Panc1 (cell line): Measurements from ENCODE around the gene ABI3BP. TPM values are rescaled to one million over a fixed set of nuclear protein-coding genes. Genes with fewer than 3 reads are reported as not detected.

Experiments used
- ATAC-seq: fragments of 200-7000 bp; cut with Tn5 transposase; 2 replicates; pipeline ENCODE4 v1.9.1; 2020; ENCODE audit warnings: mild to moderate bottlenecking, moderate library complexity
- Bru-seq: library from RNA; stranded (reverse); fragments of 400-500 nt; gene quantifications from one replicate; lab custom pipeline; 2021; lab: Mats Ljungman, UMichigan
- BruChase-seq, 2 experiments: library from RNA; stranded (reverse); fragments of 400-500 nt; gene quantifications; one replicate each; lab custom pipeline; 2021; lab: Mats Ljungman, UMichigan
- BruUV-seq: library from RNA; stranded (reverse); fragments of 400-500 nt; replicated peaks from 2 replicates; lab custom pipeline; 2021; lab: Mats Ljungman, UMichigan
- CTCF ChIA-PET: fragments of 300-600 bp; sonication (Branson Sonifier 250); formaldehyde crosslinking; loops from one replicate; lab custom pipeline; 2022; ENCODE audit warnings: antibody characterized with exemption; lab: Charles Lee
- POLR2A ChIA-PET: fragments of 300-600 bp; sonication (Branson Sonifier 250); formaldehyde crosslinking; loops from one replicate; lab custom pipeline; 2022; ENCODE audit warnings: antibody characterized with exemption; lab: Charles Lee
- DNase-seq: peaks from one replicate; pipeline ENCODE4 v3.0.0-alpha.2; 2010; ENCODE audit warnings: low read depth, low spot score
- H3K27ac ChIP-seq: 2 replicates; pipeline ENCODE4 v1.5.1; 2011; ENCODE audit warnings: mild to moderate bottlenecking, low read length, inconsistent platforms
- H3K27me3 ChIP-seq: fragments of 200-500 bp; sonication (Bioruptor generic); 2 replicates; pipeline ENCODE4 v1.6.0; 2014; ENCODE audit warnings: low read length, inconsistent platforms; ENCODE audit not compliant: control insufficient read depth, insufficient read depth
- H3K36me3 ChIP-seq: fragments of 200-500 bp; sonication (Bioruptor generic); 2 replicates; pipeline ENCODE4 v1.5.1; 2014; ENCODE audit warnings: inconsistent platforms, mild to moderate bottlenecking, low read length, moderate library complexity; ENCODE audit not compliant: control insufficient read depth, insufficient read depth
- H3K4me1 ChIP-seq: 2 replicates; pipeline ENCODE4 v1.5.1; 2011; ENCODE audit warnings: inconsistent platforms, mild to moderate bottlenecking, low read length, moderate library complexity; ENCODE audit not compliant: control insufficient read depth, insufficient read depth
- H3K4me3 ChIP-seq, 2 experiments: 2 replicates each; pipeline ENCODE4 v1.5.1; 2011 to 2012; ENCODE audit warnings: low read depth in 2 of 2, low read length in 2 of 2, mild to moderate bottlenecking in 2 of 2, inconsistent platforms in 1 of 2, moderate library complexity in 1 of 2
- H3K9me3 ChIP-seq: fragments of 200-500 bp; sonication (Bioruptor generic); 2 replicates; pipeline ENCODE4 v1.5.1; 2014; ENCODE audit warnings: low read depth, mild to moderate bottlenecking, inconsistent platforms, low read length, moderate library complexity; ENCODE audit not compliant: control insufficient read depth, insufficient read depth
- CTCF ChIP-seq: fragments of 450-650 bp; IDR thresholded peaks from 2 replicates; pipeline ENCODE4 v1.5.1; 2017; ENCODE audit warnings: mild to moderate bottlenecking
- POLR2AphosphoS5 ChIP-seq: IDR thresholded peaks from 2 replicates; pipeline ENCODE4 v1.6.1; 2012; ENCODE audit warnings: mild to moderate bottlenecking, low read depth, low read length, moderate library complexity
- REST ChIP-seq, 2 experiments: IDR thresholded peaks; 2 replicates each; pipeline ENCODE4 v1.6.1; 2011 to 2012; ENCODE audit warnings: low read depth in 2 of 2, control low read depth in 1 of 2, low read length in 1 of 2, mild to moderate bottlenecking in 1 of 2, moderate library complexity in 1 of 2; ENCODE audit not compliant: insufficient read depth in 1 of 2
- SIN3A ChIP-seq: IDR thresholded peaks from 2 replicates; pipeline ENCODE4 v1.6.1; 2012; ENCODE audit warnings: low read depth, mild to moderate bottlenecking, low read length, moderate library complexity, borderline replicate concordance; ENCODE audit not compliant: insufficient read depth
- TCF7L2 ChIP-seq: IDR thresholded peaks from 2 replicates; pipeline ENCODE4 v1.6.1; 2011; ENCODE audit warnings: mild to moderate bottlenecking, low read depth, low read length, inconsistent platforms
- in situ Hi-C: cut with HindIII; loops from 2 replicates; pipeline ENCODE4 v1.10.0; 2016; ENCODE audit warnings: low sequenced_read_pairs, low pct_unique_long_range_greater_than_20kb
- intact Hi-C: fragments of 100-400 bp; cut with micrococcal nuclease; formaldehyde crosslinking; loops from one replicate; pipeline ENCODE4 v1.10.0; 2022; ENCODE audit not compliant: unreplicated experiment
- long read RNA-seq: library from polyadenylated mRNA; unstranded; transcript quantifications from one replicate; pipeline ENCODE4 v2.0.0, GENCODE V29; 2021; ENCODE audit not compliant: unreplicated experiment
- polyA plus RNA-seq: library from polyadenylated mRNA; unstranded; fragments of >200 nt; gene quantifications from one replicate; pipeline ENCODE4 v1.2.1, GENCODE V29; 2012; ENCODE audit warnings: missing spikeins; ENCODE audit not compliant: insufficient read length
- total RNA-seq: library from RNA; stranded (reverse); gene quantifications from one replicate; pipeline ENCODE4 v1.2.1, GENCODE V29; 2021; ENCODE audit not compliant: unreplicated experiment

ABI3BP gene
- total RNA-seq (0.21 TPM), Bru-seq, nascent RNA (percentile 1 among the genes with signal in this experiment), BruChase-seq, experiment 1, labeled RNA remaining after a 2-hour chase (percentile 2 among the genes with signal in this experiment), BruChase-seq, experiment 2, labeled RNA remaining after a 6-hour chase (percentile 0 among the genes with signal in this experiment)
- polyA plus RNA-seq = 0.08 TPM
- long read RNA-seq = 0 reads

- CTCF ChIA-PET = no interaction called here
- in situ Hi-C loops = no loop called here
- Histone ChIP-seq H3K4me3 (no peak within 1 kb of the TSS), H3K36me3 (no peaks in the 10 kb centered on the region), H3K9me3 (no peaks in the 10 kb centered on the region), H3K27me3 (no peaks in the 10 kb centered on the region; the same call in 1 of the 2 replicates), H3K4me1 (no peaks in the 10 kb centered on the region), H3K27ac (no peak within 1 kb of the TSS)
- DNase-seq = no peak
- no peak for TF ChIP-seq TCF7L2
- no peak for TF ChIP-seq REST (IDR thresholded peaks at IDR 0.05; ENCODE audit: insufficient read depth in 1 of 2, low read depth in 2 of 2, low read length in 1 of 2)
- no peak for TF ChIP-seq SIN3A
- TF ChIP-seq POLR2AphosphoS5 = no peak
- TF ChIP-seq CTCF = no peak
- no TSS peak for BruUV-seq
- no peak for ATAC-seq
- POLR2A ChIA-PET = no interaction called here
- intact Hi-C loops = no loop called here
Measured at GRCh38 chr3:100993309-100993708, at the start of gene ABI3BP. Gene ABI3BP, minus strand, starts transcription at chr3:100993421. Its CDS starts 37 bp downstream, at chr3:100993384.

GRCh38 chr3:101039285-101039684 lies 46.1 kb upstream of the ABI3BP start:
- in situ Hi-C loops = no loop called here
- CTCF ChIA-PET = no interaction called here

More at GRCh38 chr3:101039285-101039684, 46.1 kb upstream of the ABI3BP start:
- no peak overlapping the region for H3K27ac ChIP-seq
- intact Hi-C loops = no loop called here
- no peak overlapping the region for H3K4me3 ChIP-seq
- H3K4me1 ChIP-seq = no peaks in the 10 kb centered on the region
- DNase-seq = no peak
- POLR2A ChIA-PET = no interaction called here
- TF ChIP-seq CTCF (no peak), REST (IDR thresholded peaks at IDR 0.05; ENCODE audit: insufficient read depth in 1 of 2, low read depth in 2 of 2, low read length in 1 of 2) (no peak), POLR2AphosphoS5 (no peak), TCF7L2 (no peak)
- no peak for ATAC-seq
- H3K36me3 ChIP-seq = no peaks in the 10 kb centered on the region
- H3K27me3 ChIP-seq = no peaks in the 10 kb centered on the region
- BruUV-seq = no TSS peak
- no peaks in the 10 kb centered on the region for H3K9me3 ChIP-seq
